Osteocyte (in vitro differentiated cells): ENCODE results near the gene KREMEN2. TPM values are rescaled to one million over a fixed set of nuclear protein-coding genes. Genes with fewer than 3 reads are reported as not detected.

ENCODE experiments used
- DNase-seq: peaks from one replicate; pipeline ENCODE4 v3.0.0; 2021; ENCODE audit warnings: mixed read lengths; ENCODE audit not compliant: unreplicated experiment; ENCODE audit errors: extremely low spot score
- H3K27ac Mint-ChIP-seq: one replicate; pipeline ENCODE4 v1.8.0; 2021; ENCODE audit warnings: mild to moderate bottlenecking, mixed read lengths; ENCODE audit not compliant: unreplicated experiment
- H3K27me3 Mint-ChIP-seq: one replicate; pipeline ENCODE4 v1.8.0; 2021; ENCODE audit warnings: mixed read lengths; ENCODE audit not compliant: unreplicated experiment
- H3K36me3 Mint-ChIP-seq: one replicate; pipeline ENCODE4 v1.8.0; 2021; ENCODE audit warnings: mixed read lengths; ENCODE audit not compliant: unreplicated experiment
- H3K4me1 Mint-ChIP-seq: one replicate; pipeline ENCODE4 v1.8.0; 2021; ENCODE audit warnings: mixed read lengths; ENCODE audit not compliant: unreplicated experiment
- H3K4me3 Mint-ChIP-seq: one replicate; pipeline ENCODE4 v1.8.0; 2021; ENCODE audit warnings: mild to moderate bottlenecking, moderate library complexity, mixed read lengths; ENCODE audit not compliant: unreplicated experiment
- H3K9me3 Mint-ChIP-seq: one replicate; pipeline ENCODE4 v1.8.0; 2021; ENCODE audit warnings: mixed read lengths; ENCODE audit not compliant: unreplicated experiment
- total RNA-seq: library from RNA; stranded (reverse); gene quantifications from 2 replicates; pipeline ENCODE4 v1.2.1, GENCODE V29; 2021
- TF ChIP-seq, protein P1 (sequence below): fragments of 200-600 bp; sonication (generic); IDR thresholded peaks from 2 replicates; pipeline ENCODE4 v1.5.0; 2021; ENCODE audit warnings: antibody characterized with exemption, mild to moderate bottlenecking, moderate library complexity

KREMEN2 gene
- total RNA-seq, 1 donor from 2014 or later, result not detected

DNA sequence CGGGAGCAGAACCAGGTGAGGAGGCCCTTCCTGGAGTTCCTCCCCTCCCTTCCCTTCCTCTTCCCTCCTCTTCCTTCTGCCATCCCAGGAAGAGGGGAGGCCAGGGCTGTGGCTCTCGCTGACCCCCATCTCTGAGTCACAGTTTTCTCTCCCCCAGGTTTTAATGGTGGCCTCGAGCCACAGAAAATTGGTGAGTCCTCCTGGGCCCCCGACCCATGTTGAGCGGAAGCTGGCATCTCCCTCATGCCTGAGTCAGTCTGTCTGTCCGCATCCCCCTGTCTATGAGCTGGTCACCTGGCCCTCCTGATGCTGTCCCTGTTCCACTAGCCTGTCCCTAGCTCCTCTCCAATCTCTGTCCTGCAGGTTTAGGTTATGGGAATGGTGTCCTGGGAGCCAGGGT, 35.9 kb downstream of the KREMEN2 start:
- H3K27ac Mint-ChIP-seq, result no peak overlapping the region
- peaks cover under 1% of the 10 kb centered on the region for H3K4me1 Mint-ChIP-seq
- TF ChIP-seq, protein P1, sequence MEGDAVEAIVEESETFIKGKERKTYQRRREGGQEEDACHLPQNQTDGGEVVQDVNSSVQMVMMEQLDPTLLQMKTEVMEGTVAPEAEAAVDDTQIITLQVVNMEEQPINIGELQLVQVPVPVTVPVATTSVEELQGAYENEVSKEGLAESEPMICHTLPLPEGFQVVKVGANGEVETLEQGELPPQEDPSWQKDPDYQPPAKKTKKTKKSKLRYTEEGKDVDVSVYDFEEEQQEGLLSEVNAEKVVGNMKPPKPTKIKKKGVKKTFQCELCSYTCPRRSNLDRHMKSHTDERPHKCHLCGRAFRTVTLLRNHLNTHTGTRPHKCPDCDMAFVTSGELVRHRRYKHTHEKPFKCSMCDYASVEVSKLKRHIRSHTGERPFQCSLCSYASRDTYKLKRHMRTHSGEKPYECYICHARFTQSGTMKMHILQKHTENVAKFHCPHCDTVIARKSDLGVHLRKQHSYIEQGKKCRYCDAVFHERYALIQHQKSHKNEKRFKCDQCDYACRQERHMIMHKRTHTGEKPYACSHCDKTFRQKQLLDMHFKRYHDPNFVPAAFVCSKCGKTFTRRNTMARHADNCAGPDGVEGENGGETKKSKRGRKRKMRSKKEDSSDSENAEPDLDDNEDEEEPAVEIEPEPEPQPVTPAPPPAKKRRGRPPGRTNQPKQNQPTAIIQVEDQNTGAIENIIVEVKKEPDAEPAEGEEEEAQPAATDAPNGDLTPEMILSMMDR, result no peak
- H3K36me3 Mint-ChIP-seq, result no peaks in the 10 kb centered on the region
- H3K4me3 Mint-ChIP-seq, result no peak overlapping the region
- no peak for DNase-seq
- peaks cover 18% of the 10 kb centered on the region for H3K27me3 Mint-ChIP-seq
- H3K9me3 Mint-ChIP-seq, result no peaks in the 10 kb centered on the region

DNA sequence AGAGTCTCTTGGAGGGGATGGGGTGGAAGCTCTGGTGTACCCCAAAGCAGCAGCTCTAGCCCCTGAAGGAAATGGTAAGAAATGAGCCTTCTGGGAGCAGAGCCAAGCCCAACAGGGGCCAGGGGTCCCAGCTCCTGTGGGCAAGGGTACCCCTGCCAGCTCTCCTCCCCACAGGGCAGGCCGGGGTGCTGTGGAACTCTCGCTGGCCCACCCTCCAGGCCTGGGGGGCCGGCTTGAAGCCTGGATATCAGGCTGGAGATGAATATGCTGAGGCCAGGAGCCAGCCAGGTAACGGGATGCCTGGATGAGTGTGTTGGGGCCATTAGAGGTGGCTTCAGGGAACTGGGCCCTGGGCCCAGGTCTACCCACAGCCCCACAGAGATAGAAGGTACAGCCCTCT, 36.5 kb downstream of the KREMEN2 start:
- Mint-ChIP-seq H3K4me1 (peaks cover 1% of the 10 kb centered on the region), H3K9me3 (no peaks in the 10 kb centered on the region), H3K27ac (no peak overlapping the region), H3K4me3 (no peak overlapping the region), H3K36me3 (no peaks in the 10 kb centered on the region), H3K27me3 (peaks cover 20% of the 10 kb centered on the region)
- DNase-seq, result no peak
- TF ChIP-seq, protein P1, result no peak

DNA sequence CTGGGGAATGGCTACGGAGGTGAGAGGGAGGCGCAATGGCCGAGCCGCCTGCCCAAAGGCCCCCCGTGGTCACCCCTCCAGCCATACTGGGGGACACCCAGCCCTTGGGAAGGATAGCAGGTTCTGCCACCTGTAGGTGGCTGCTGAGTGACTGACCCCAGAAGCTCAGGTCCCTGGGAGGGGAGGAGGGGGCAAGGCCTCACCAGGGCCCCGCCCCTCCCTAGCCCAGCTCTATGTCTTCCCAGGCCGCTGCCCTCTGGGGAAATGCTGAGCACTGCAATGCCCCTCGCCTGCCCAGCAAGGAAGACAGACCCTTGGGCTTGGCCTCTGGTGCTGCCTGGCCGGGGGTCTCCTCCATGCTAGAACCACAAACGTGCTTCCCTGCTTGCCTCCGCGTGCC, 37.2 kb downstream of the KREMEN2 start:
- Mint-ChIP-seq H3K9me3 (no peaks in the 10 kb centered on the region), H3K4me3 (no peak overlapping the region), H3K27me3 (peaks cover 26% of the 10 kb centered on the region), H3K27ac (no peak overlapping the region), H3K36me3 (no peaks in the 10 kb centered on the region), H3K4me1 (peaks cover 1% of the 10 kb centered on the region)
- TF ChIP-seq, protein P1, result no peak
- no peak for DNase-seq

DNA sequence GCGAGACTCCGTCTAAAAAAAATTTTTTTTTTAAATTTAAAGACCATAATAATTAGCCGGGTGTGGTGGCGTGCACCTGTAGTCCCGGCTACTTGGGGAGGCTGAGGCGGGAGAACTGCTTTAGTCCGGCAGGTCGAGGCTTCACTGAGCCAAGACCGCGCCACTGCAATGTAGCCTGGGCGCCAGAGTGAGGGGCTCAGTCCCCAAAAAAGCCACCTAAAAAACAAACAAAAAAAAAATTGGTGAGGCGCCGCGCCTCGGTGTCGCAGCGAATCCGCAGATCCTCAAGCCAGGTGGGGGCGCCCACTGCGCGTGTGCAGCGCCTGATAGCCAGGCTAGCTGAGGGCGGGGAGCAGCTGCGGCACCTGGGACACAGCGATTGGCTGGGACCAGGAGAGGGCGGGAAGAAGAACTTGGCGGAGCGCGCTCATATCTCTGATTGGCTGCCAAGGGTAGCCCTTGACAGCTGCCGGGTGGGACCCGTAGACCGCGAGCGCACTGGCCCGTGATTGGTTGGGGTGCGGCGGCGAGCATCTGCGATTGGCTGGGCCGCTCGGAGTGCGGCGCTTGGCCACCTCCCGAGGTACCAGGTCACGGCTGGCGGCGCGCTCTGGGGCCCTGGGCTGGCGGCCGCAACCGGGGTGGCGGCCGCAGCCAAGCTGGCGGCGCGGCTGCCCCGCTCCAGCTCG, 39.7 kb downstream of the KREMEN2 start:
- Mint-ChIP-seq H3K27ac (no peak overlapping the region), H3K36me3 (no peaks in the 10 kb centered on the region), H3K27me3 (peaks cover 50% of the 10 kb centered on the region), H3K4me3 (peak overlapping the region; percentile 35), H3K9me3 (no peaks in the 10 kb centered on the region), H3K4me1 (peaks cover 1% of the 10 kb centered on the region)
- DNase-seq, result peak; percentile 97
- TF ChIP-seq, protein P1, result peak; percentile 52

DNA sequence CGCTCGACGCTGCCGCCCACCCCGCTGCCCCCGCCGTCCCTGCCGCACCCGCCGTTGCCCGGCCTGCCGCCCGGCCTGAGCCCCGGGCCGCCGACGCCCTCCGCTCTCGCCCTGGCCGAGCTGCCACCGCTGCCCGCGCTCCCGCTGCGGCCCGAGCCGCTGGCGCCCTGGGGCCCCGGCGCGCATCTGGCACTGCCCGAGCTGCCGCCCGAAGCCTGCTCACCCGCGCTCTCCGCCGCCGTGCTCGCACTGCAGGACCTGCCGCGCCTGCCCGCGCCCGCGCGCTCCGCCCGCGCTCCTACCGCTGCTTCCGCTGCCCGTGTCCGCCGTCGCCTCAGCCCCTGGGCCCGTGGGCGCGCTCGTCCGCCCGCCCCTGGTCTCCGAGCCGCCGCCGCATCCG, 40.2 kb downstream of the KREMEN2 start:
- H3K36me3 Mint-ChIP-seq, result no peaks in the 10 kb centered on the region
- peaks cover 1% of the 10 kb centered on the region for H3K4me1 Mint-ChIP-seq
- TF ChIP-seq, protein P1, result no peak
- no peak overlapping the region for H3K4me3 Mint-ChIP-seq
- no peak overlapping the region for H3K27ac Mint-ChIP-seq
- H3K9me3 Mint-ChIP-seq, result no peaks in the 10 kb centered on the region
- no peak for DNase-seq
- H3K27me3 Mint-ChIP-seq, result peaks cover 49% of the 10 kb centered on the region
